GM12801 (cell line): Measurements from ENCODE around the gene FAM240A.

Experiments
- CTCF ChIP-seq: IDR thresholded peaks from one replicate; pipeline ENCODE4 v1.5.1; 2011; ENCODE audit warnings: control low read depth; ENCODE audit not compliant: insufficient read length; ENCODE audit errors: extremely low read depth

Gene FAM240A

DNA sequence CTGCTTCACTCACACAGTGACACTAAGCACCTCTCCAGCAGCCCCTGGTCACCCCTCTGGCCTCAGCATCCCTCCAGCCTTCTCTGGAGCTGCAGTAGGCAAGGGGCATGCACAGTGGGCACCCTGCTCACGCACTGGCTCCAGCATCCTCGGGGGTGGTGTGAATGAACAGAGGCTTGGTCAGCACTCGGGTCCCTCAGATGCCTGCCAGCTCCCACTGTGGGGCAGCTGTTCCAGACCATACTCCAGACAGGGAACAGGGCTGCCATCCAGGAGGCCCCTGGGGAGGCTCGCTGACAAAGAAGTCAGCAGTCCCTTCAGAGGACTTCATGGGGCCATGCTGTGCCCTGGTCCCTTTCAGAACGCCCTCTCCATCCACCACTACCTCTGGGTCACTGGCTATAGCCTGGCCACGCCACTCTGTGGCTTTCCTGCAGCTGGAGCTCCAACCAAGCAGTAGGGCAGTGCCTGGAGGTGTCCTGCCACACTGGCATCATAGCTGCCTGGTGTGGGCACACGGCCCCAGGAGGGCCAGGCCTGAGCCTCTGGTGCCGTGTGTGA is 54.8 kb downstream of the FAM240A start:
- no peak for TF ChIP-seq CTCF

DNA sequence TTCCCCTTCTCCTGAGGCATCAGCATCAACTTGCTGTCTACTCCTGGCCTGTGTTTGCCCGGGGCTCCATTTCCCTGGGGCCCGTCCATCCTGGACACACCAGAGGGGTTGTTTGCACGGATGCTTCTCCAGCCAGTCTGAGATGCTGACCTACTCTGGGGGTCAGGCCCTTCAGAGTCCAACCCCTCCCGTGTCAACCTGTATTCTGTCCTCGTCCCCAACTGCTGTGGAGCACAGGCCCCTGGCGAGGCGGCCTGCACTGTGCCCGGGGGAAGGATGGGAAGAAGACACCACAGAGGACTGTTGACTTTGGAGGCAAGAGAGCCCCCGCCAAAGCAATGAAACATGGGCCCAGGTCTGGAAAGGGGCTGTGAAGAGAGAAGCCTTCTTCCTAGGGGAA is 55.3 kb downstream of the FAM240A start:
- no peak for TF ChIP-seq CTCF

- no peak for TF ChIP-seq CTCF
Observed at GRCh38 chr3:46668116-46668515, 55.8 kb downstream of the FAM240A start.

- no peak for TF ChIP-seq CTCF
Observed at GRCh38 chr3:46668591-46668990, 56.3 kb downstream of the FAM240A start.

GRCh38 chr3:46669191-46669999 is 57.1 kb downstream of the FAM240A start:
- no peak for TF ChIP-seq CTCF

- no peak for TF ChIP-seq CTCF
Observed at GRCh38 chr3:46670000-46670890, 57.9 kb downstream of the FAM240A start.

- TF ChIP-seq CTCF: no peak
Observed at GRCh38 chr3:46670891-46671427, 58.6 kb downstream of the FAM240A start.
